GM12878 (cell line): ENCODE measurements around the gene PAF1. TPM values are rescaled to one million over a fixed set of nuclear protein-coding genes. Genes with fewer than 3 reads are reported as not detected.

ENCODE experiments used
- ASH2L ChIP-seq: fragments of 300-600, 200-600 bp; sonication (generic); IDR thresholded peaks from 2 replicates; pipeline ENCODE4 v1.6.1; 2017; ENCODE audit warnings: low read depth, mild to moderate bottlenecking, borderline replicate concordance
- ATF7 ChIP-seq: fragments of 450-650 bp; IDR thresholded peaks from 2 replicates; pipeline ENCODE4 v1.6.1; 2016; ENCODE audit warnings: low read depth, mild to moderate bottlenecking
- BHLHE40 ChIP-seq, 2 experiments: fragments of 450-650 bp in 1 of 2; IDR thresholded peaks; 2 replicates each; pipeline ENCODE4 v1.6.1; 2011 to 2017; ENCODE audit warnings: low read depth in 2 of 2, borderline replicate concordance in 1 of 2, improper control_type of control experiment in 1 of 2, low read length in 1 of 2, mild to moderate bottlenecking in 1 of 2
- BMI1 ChIP-seq: fragments of 450-650 bp; IDR thresholded peaks from 2 replicates; pipeline ENCODE4 v1.6.1; 2016; ENCODE audit warnings: mild to moderate bottlenecking, moderate library complexity, borderline replicate concordance
- CEBPB ChIP-seq, 2 experiments: fragments of 150-350 bp in 1 of 2; IDR thresholded peaks; 2 replicates each; pipeline ENCODE4 v1.6.1; 2012 to 2014; ENCODE audit warnings: low read depth in 2 of 2, low read length in 2 of 2, borderline replicate concordance in 1 of 2, inconsistent platforms in 1 of 2
- CREM ChIP-seq: IDR thresholded peaks from 2 replicates; pipeline ENCODE4 v1.6.1; 2014; ENCODE audit warnings: antibody characterized with exemption, low read depth
- KLF5 ChIP-seq: fragments of 450-650 bp; IDR thresholded peaks from 2 replicates; pipeline ENCODE4 v1.6.1; 2014; ENCODE audit warnings: mild to moderate bottlenecking; ENCODE audit not compliant: partially characterized antibody
- NBN ChIP-seq: fragments of 450-650 bp; IDR thresholded peaks from 2 replicates; pipeline ENCODE4 v1.6.1; 2016
- PAX8 ChIP-seq: fragments of 450-650 bp; IDR thresholded peaks from 2 replicates; pipeline ENCODE4 v1.6.1; 2017; ENCODE audit warnings: mild to moderate bottlenecking, moderate library complexity
- PML ChIP-seq: IDR thresholded peaks from 2 replicates; pipeline ENCODE4 v1.6.1; 2012; ENCODE audit warnings: low read length, inconsistent platforms
- polyA plus RNA-seq, 11 experiments: library from polyadenylated mRNA; depleted of rRNA in 4 of 11; unstranded in 6 of 11; stranded (reverse) in 5 of 11; fragments of >200 nt; fragmentation: Nextera tagmentation in 4 of 11; fragmentation: Illumina TruSeq in 1 of 11; extraction: Ambion mirVana in 4 of 11; extraction: Trizol in 1 of 11; gene quantifications; 1 replicate in 1 of 11; 2 replicates in 10 of 11; pipeline versions ENCODE4 v1.2.1 to v1.2.3, GENCODE V29; 2011 to 2016; ENCODE audit warnings: inconsistent platforms in 2 of 11, missing spikeins in 2 of 11, low read depth in 1 of 11
- total RNA-seq, 4 experiments: library from RNA; depleted of rRNA in 3 of 4; stranded (reverse); fragments of >200 nt in 3 of 4; fragmentation: Illumina TruSeq in 1 of 4; extraction: Trizol in 1 of 4; gene quantifications; 2 replicates each; pipeline versions ENCODE4 v1.2.1 to v1.2.3, GENCODE V29; 2013 to 2021
- TF ChIP-seq, protein P1 (sequence below): fragments of 450-650 bp; IDR thresholded peaks from 2 replicates; pipeline ENCODE4 v1.6.1; 2017; ENCODE audit warnings: low read depth, mild to moderate bottlenecking, moderate library complexity
- TF ChIP-seq, protein P2 (sequence below): IDR thresholded peaks from 2 replicates; pipeline ENCODE4 v1.6.1; 2012; ENCODE audit warnings: low read depth, low read length, improper control_type of control experiment
- TF ChIP-seq, protein P3 (sequence below): fragments of 450-650 bp; IDR thresholded peaks from 2 replicates; pipeline ENCODE4 v1.6.1; 2017; ENCODE audit warnings: mild to moderate bottlenecking, low read depth, inconsistent platforms; ENCODE audit not compliant: poor library complexity, severe bottlenecking
- TF ChIP-seq, protein P4 (sequence below): fragments of 450-650 bp; IDR thresholded peaks from 2 replicates; pipeline ENCODE4 v1.6.1; 2017; ENCODE audit warnings: mild to moderate bottlenecking, moderate library complexity
- TF ChIP-seq, protein P5 (sequence below): IDR thresholded peaks from 2 replicates; pipeline ENCODE4 v1.6.1; 2012; ENCODE audit warnings: low read depth, low read length, improper control_type of control experiment
- TF ChIP-seq, protein P6 (sequence below): fragments of 450-650 bp; formaldehyde crosslinking; IDR thresholded peaks from 2 replicates; pipeline ENCODE4 v1.4.0; 2022; ENCODE audit warnings: mild to moderate bottlenecking, moderate library complexity

Gene PAF1
- total and polyA plus RNA-seq, 10 of the 15 experiments (the other 5 are each of a cell fraction or from before 2014, with no cell fraction given), result 1.7 to 45.8 (median 39.6) TPM

DNA sequence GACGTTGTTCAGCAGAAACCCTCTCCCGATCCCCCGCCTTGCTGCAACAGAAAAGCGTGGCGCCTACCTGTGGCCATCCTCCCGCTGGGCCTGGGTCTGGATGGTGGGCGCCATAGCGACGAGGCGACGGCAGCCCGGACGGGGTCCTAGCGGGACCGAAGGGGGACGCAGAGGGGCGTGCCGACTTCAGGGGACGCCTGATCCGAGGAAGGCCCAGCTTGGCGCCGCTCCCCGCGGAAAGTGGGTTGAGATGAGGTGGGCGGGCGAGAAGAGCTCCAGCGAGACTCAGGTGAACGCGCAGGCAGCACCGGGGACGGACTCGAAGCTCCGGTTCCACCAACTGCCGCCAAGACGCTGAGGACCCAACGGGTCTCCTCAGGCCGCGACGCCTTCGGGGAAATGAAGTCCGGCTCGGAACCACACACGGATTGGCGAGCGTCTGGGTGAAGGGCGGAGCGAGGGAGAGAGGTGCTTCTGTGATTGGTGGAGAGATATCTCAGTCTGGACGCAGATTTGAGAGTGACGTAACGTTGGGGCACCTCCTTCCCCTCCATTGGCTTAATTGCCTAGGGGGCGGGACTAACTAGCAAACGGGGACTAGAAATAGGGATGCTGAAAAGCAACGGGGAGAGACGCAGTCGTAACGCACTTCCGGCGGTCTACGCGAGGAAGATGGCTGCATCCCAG, at the start of gene PAF1, which contains the start of gene MED29 (continued):
- TF ChIP-seq, protein P1, sequence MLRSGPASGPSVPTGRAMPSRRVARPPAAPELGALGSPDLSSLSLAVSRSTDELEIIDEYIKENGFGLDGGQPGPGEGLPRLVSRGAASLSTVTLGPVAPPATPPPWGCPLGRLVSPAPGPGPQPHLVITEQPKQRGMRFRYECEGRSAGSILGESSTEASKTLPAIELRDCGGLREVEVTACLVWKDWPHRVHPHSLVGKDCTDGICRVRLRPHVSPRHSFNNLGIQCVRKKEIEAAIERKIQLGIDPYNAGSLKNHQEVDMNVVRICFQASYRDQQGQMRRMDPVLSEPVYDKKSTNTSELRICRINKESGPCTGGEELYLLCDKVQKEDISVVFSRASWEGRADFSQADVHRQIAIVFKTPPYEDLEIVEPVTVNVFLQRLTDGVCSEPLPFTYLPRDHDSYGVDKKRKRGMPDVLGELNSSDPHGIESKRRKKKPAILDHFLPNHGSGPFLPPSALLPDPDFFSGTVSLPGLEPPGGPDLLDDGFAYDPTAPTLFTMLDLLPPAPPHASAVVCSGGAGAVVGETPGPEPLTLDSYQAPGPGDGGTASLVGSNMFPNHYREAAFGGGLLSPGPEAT, result no peak; the same call in 1 of the 2 replicates
- TF ChIP-seq NBN, result peak; percentile 85; the same call in 1 of the 2 replicates
- 0 out of 2 replicates have a peak, but pooled peaks have one; percentile 18 for TF ChIP-seq ASH2L
- TF ChIP-seq, protein P2, sequence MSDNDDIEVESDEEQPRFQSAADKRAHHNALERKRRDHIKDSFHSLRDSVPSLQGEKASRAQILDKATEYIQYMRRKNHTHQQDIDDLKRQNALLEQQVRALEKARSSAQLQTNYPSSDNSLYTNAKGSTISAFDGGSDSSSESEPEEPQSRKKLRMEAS, result peak; percentile 55
- TF ChIP-seq, protein P3, sequence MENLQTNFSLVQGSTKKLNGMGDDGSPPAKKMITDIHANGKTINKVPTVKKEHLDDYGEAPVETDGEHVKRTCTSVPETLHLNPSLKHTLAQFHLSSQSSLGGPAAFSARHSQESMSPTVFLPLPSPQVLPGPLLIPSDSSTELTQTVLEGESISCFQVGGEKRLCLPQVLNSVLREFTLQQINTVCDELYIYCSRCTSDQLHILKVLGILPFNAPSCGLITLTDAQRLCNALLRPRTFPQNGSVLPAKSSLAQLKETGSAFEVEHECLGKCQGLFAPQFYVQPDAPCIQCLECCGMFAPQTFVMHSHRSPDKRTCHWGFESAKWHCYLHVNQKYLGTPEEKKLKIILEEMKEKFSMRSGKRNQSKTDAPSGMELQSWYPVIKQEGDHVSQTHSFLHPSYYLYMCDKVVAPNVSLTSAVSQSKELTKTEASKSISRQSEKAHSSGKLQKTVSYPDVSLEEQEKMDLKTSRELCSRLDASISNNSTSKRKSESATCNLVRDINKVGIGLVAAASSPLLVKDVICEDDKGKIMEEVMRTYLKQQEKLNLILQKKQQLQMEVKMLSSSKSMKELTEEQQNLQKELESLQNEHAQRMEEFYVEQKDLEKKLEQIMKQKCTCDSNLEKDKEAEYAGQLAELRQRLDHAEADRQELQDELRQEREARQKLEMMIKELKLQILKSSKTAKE, result peak; percentile 58
- TF ChIP-seq CEBPB (IDR thresholded peaks at IDR 0.05; ENCODE audit: borderline replicate concordance in 1 of 2, low read depth in 2 of 2, low read length in 2 of 2), result no peak
- TF ChIP-seq, protein P4, sequence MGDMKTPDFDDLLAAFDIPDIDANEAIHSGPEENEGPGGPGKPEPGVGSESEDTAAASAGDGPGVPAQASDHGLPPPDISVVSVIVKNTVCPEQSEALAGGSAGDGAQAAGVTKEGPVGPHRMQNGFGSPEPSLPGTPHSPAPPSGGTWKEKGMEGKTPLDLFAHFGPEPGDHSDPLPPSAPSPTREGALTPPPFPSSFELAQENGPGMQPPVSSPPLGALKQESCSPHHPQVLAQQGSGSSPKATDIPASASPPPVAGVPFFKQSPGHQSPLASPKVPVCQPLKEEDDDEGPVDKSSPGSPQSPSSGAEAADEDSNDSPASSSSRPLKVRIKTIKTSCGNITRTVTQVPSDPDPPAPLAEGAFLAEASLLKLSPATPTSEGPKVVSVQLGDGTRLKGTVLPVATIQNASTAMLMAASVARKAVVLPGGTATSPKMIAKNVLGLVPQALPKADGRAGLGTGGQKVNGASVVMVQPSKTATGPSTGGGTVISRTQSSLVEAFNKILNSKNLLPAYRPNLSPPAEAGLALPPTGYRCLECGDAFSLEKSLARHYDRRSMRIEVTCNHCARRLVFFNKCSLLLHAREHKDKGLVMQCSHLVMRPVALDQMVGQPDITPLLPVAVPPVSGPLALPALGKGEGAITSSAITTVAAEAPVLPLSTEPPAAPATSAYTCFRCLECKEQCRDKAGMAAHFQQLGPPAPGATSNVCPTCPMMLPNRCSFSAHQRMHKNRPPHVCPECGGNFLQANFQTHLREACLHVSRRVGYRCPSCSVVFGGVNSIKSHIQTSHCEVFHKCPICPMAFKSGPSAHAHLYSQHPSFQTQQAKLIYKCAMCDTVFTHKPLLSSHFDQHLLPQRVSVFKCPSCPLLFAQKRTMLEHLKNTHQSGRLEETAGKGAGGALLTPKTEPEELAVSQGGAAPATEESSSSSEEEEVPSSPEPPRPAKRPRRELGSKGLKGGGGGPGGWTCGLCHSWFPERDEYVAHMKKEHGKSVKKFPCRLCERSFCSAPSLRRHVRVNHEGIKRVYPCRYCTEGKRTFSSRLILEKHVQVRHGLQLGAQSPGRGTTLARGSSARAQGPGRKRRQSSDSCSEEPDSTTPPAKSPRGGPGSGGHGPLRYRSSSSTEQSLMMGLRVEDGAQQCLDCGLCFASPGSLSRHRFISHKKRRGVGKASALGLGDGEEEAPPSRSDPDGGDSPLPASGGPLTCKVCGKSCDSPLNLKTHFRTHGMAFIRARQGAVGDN, result 0 out of 2 replicates have a peak, but pooled peaks have one; percentile 44
- TF ChIP-seq KLF5, result peak; percentile 85
- TF ChIP-seq BMI1, result peak; percentile 47; the same call in 1 of the 2 replicates
- TF ChIP-seq, protein P5, sequence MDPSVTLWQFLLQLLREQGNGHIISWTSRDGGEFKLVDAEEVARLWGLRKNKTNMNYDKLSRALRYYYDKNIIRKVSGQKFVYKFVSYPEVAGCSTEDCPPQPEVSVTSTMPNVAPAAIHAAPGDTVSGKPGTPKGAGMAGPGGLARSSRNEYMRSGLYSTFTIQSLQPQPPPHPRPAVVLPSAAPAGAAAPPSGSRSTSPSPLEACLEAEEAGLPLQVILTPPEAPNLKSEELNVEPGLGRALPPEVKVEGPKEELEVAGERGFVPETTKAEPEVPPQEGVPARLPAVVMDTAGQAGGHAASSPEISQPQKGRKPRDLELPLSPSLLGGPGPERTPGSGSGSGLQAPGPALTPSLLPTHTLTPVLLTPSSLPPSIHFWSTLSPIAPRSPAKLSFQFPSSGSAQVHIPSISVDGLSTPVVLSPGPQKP, result peak; percentile 90; the same call in 1 of the 2 replicates
- TF ChIP-seq, protein P6, sequence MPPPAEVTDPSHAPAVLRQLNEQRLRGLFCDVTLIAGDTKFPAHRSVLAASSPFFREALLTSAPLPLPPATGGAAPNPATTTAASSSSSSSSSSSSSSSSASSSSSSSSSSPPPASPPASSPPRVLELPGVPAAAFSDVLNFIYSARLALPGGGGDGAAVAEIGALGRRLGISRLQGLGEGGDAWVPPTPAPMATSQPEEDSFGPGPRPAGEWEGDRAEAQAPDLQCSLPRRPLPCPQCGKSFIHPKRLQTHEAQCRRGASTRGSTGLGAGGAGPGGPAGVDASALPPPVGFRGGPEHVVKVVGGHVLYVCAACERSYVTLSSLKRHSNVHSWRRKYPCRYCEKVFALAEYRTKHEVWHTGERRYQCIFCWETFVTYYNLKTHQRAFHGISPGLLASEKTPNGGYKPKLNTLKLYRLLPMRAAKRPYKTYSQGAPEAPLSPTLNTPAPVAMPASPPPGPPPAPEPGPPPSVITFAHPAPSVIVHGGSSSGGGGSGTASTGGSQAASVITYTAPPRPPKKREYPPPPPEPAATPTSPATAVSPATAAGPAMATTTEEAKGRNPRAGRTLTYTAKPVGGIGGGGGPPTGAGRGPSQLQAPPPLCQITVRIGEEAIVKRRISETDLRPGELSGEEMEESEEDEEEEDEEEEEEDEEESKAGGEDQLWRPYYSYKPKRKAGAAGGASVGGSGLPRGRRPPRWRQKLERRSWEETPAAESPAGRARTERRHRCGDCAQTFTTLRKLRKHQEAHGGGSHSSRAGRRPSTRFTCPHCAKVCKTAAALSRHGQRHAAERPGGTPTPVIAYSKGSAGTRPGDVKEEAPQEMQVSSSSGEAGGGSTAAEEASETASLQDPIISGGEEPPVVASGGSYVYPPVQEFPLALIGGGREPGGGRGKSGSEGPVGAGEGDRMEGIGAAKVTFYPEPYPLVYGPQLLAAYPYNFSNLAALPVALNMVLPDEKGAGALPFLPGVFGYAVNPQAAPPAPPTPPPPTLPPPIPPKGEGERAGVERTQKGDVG, result no peak
- TF ChIP-seq PML, result peak; percentile 86
- peak; percentile 84; the same call in 1 of the 2 replicates for TF ChIP-seq CREM
- TF ChIP-seq BHLHE40 (IDR thresholded peaks at IDR 0.05; ENCODE audit: borderline replicate concordance in 1 of 2, low read depth in 2 of 2, low read length in 1 of 2), result peak in 1 of 2 experiments; percentile 49
- peak; percentile 99 for TF ChIP-seq ATF7
- TF ChIP-seq PAX8, result no peak
